NCI-H128 (cell line): ENCODE results near the gene SNRPF.
A peak's percentile ranks its signal among the peaks of the same experiment; 100 is the strongest.
"Not testable (repeated sequence)": the region's sequence is repeated elsewhere in the genome, so short reads cannot be mapped to it uniquely, and the experiment has no call there.

ENCODE experiments used
- DNase-seq: peaks from one replicate; lab custom pipeline; 2025; ENCODE audit not compliant: unreplicated experiment; lab: John Stamatoyannopoulos, UW

The SNRPF gene

GRCh38 chr12:95858451-95859343 is at the start of gene SNRPF:
SNRPF (plus strand) TSS chr12:95858952; CDS start chr12:95859074, 122 bp downstream.
- peak; percentile 94 for DNase-seq

- DNase-seq: no peak
These were observed 49.6 kb upstream of the SNRPF start for GRCh38 chr12:95809000-95809680.

GRCh38 chr12:95810411-95810810 is 48.3 kb upstream of the SNRPF start:
- no peak for DNase-seq

- not testable (repeated sequence) for DNase-seq
These were observed 46.6 kb upstream of the SNRPF start for GRCh38 chr12:95812155-95812554.

- DNase-seq: no peak
These were observed 43.0 kb upstream of the SNRPF start for GRCh38 chr12:95815632-95816212.

GRCh38 chr12:95820096-95820703 is 38.6 kb upstream of the SNRPF start:
- DNase-seq: peak; percentile 52

GRCh38 chr12:95829395-95829794 is 29.4 kb upstream of the SNRPF start:
- no peak for DNase-seq

GRCh38 chr12:95830335-95831089 is 28.2 kb upstream of the SNRPF start:
- DNase-seq: no peak

- DNase-seq: no peak
These were observed 24.2 kb upstream of the SNRPF start for GRCh38 chr12:95834572-95834971.

- no peak for DNase-seq
These were observed 22.6 kb upstream of the SNRPF start for GRCh38 chr12:95836185-95836609.

GRCh38 chr12:95836630-95837239 is 22.0 kb upstream of the SNRPF start:
- DNase-seq: no peak

- no peak for DNase-seq
These were observed 21.3 kb upstream of the SNRPF start for GRCh38 chr12:95837240-95838038.

- no peak for DNase-seq
These were observed 20.6 kb upstream of the SNRPF start for GRCh38 chr12:95838125-95838524.

GRCh38 chr12:95842426-95842825 is 16.3 kb upstream of the SNRPF start:
- not testable (repeated sequence) for DNase-seq

GRCh38 chr12:95848575-95849388 is 10.0 kb upstream of the SNRPF start:
- DNase-seq: no peak

- no peak for DNase-seq
These were observed 7.1 kb upstream of the SNRPF start for GRCh38 chr12:95851606-95852005.

- no peak for DNase-seq
These were observed 6.6 kb upstream of the SNRPF start for GRCh38 chr12:95852133-95852532.

- no peak for DNase-seq
These were observed 1.6 kb upstream of the SNRPF start for GRCh38 chr12:95857156-95857555.

- no peak for DNase-seq
These were observed 953 bp upstream of the SNRPF start for GRCh38 chr12:95857799-95858198.
